Osteoblast (primary cell): ENCODE data around the gene SLC19A1. TPM values are rescaled to one million over a fixed set of nuclear protein-coding genes. Genes with fewer than 3 reads are reported as not detected.

Experiments used
- DNase-seq: peaks from one replicate; pipeline ENCODE4 v3.0.0; 2011; ENCODE audit warnings: low spot score, mixed read lengths; ENCODE audit not compliant: insufficient read length; ENCODE audit errors: missing footprints
- H2AFZ ChIP-seq: 2 replicates; pipeline ENCODE4 v1.6.0; 2011; ENCODE audit warnings: mild to moderate bottlenecking, low read length
- H3K27ac ChIP-seq: 2 replicates; pipeline ENCODE4 v1.5.1; 2011; ENCODE audit warnings: mild to moderate bottlenecking, low read depth, low read length, moderate library complexity
- H3K27me3 ChIP-seq: 2 replicates; pipeline ENCODE4 v1.6.0; 2012; ENCODE audit warnings: mild to moderate bottlenecking, control low read depth, inconsistent platforms, low read length, moderate library complexity; ENCODE audit not compliant: insufficient read depth
- H3K36me3 ChIP-seq: 2 replicates; pipeline ENCODE4 v1.5.1; 2011; ENCODE audit warnings: mild to moderate bottlenecking, low read length, control low read depth, moderate library complexity; ENCODE audit not compliant: insufficient read depth
- H3K4me1 ChIP-seq: 2 replicates; pipeline ENCODE4 v1.5.1; 2011; ENCODE audit warnings: mild to moderate bottlenecking, low read length, control low read depth, moderate library complexity; ENCODE audit not compliant: insufficient read depth
- H3K4me2 ChIP-seq: 2 replicates; pipeline ENCODE4 v1.6.0; 2011; ENCODE audit warnings: mild to moderate bottlenecking, low read length; ENCODE audit not compliant: insufficient read depth
- H3K4me3 ChIP-seq: fragments of 200-600 bp; sonication (generic); 3 replicates; pipeline ENCODE4 v1.5.1; 2012; ENCODE audit warnings: mild to moderate bottlenecking, low read length, inconsistent platforms; ENCODE audit not compliant: insufficient read depth
- H3K79me2 ChIP-seq: 2 replicates; pipeline ENCODE4 v1.6.0; 2012; ENCODE audit warnings: mild to moderate bottlenecking, low read length, control low read depth, inconsistent platforms; ENCODE audit not compliant: insufficient read depth
- H3K9me3 ChIP-seq: 2 replicates; pipeline ENCODE4 v1.5.1; 2011; ENCODE audit warnings: low read depth, low read length, control low read depth
- H4K20me1 ChIP-seq: 2 replicates; pipeline ENCODE4 v1.6.0; 2012; ENCODE audit warnings: mild to moderate bottlenecking, low read length, control low read depth; ENCODE audit not compliant: insufficient read depth
- CTCF ChIP-seq: IDR thresholded peaks from 2 replicates; pipeline ENCODE4 v1.5.1; 2011; ENCODE audit warnings: mild to moderate bottlenecking, low read depth, low read length, moderate library complexity; ENCODE audit errors: extremely low read depth
- total RNA-seq: library from RNA; depleted of rRNA; stranded (reverse); fragments of >200 nt; gene quantifications from 2 replicates; pipeline ENCODE4 v1.2.3, GENCODE V29; 2012

SLC19A1 gene
- total RNA-seq, 1 donor: 2.9 TPM

DNA sequence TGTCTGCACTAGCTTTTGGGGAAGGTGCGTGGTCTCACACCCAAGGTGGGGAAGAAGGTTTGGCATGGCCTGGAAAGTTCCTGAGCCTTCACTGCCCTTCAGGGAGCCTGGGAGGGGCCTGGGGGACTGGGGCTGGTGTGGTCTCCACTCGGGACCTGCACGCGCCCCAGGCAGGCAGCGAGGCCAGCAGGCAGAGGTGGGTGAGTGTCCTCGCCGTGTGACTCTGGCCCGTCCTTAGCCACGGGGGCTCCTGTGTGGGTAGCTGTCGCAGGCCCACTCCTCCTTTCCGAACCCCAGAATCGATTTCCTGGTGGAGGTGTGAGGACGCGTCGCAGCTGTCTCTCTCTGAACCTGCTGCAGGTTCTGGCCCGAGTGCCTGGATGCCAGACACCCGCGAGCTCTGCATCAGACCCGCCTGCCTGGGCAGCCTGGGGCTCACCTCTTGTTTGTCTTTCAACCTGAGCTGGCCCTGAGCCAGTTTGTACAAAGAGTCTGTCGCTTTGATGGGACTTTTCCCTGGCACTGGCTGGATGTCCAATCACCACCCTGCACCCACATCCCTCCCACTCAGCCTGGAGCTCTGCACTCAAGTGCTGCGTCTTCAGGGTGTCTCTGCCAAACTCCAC, 36.0 kb upstream of the SLC19A1 start:
- Histone ChIP-seq H3K4me1 (peaks cover 3% of the 10 kb centered on the region), H3K27ac (no peak overlapping the region), H3K27me3 (no peaks in the 10 kb centered on the region), H2AFZ (no peak overlapping the region), H3K9me3 (no peaks in the 10 kb centered on the region), H3K36me3 (no peaks in the 10 kb centered on the region), H3K4me2 (no peak overlapping the region), H3K4me3 (no peak overlapping the region), H3K79me2 (no peaks in the 10 kb centered on the region), H4K20me1 (no peaks in the 10 kb centered on the region)
- DNase-seq: no peak
- TF ChIP-seq CTCF: no peak

DNA sequence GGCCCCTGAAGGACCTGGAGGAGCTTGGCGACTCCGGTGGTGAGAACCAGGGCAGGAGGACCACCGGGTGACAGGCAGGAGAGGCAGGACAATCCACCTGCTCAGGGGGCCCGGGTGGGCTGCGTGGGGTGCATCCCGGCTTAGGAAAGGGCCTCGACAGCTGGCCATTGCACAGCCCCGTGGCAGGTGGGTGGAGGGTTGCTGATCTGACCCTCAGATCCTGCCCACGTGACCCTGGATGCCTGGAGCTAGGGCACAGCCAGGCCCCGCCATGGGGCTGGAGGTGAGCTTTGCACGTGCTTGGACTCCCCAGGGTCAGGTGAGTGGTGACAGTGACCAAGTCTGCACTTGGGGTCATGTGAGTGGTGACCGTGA, 35.5 kb upstream of the SLC19A1 start:
- Histone ChIP-seq H3K4me1 (peaks cover 8% of the 10 kb centered on the region), H3K27me3 (peaks cover 4% of the 10 kb centered on the region), H3K9me3 (no peaks in the 10 kb centered on the region), H3K79me2 (no peaks in the 10 kb centered on the region), H3K36me3 (no peaks in the 10 kb centered on the region), H2AFZ (no peak overlapping the region), H3K4me3 (no peak overlapping the region), H3K4me2 (no peak overlapping the region), H3K27ac (no peak overlapping the region), H4K20me1 (no peaks in the 10 kb centered on the region)
- no peak for TF ChIP-seq CTCF
- DNase-seq: no peak

DNA sequence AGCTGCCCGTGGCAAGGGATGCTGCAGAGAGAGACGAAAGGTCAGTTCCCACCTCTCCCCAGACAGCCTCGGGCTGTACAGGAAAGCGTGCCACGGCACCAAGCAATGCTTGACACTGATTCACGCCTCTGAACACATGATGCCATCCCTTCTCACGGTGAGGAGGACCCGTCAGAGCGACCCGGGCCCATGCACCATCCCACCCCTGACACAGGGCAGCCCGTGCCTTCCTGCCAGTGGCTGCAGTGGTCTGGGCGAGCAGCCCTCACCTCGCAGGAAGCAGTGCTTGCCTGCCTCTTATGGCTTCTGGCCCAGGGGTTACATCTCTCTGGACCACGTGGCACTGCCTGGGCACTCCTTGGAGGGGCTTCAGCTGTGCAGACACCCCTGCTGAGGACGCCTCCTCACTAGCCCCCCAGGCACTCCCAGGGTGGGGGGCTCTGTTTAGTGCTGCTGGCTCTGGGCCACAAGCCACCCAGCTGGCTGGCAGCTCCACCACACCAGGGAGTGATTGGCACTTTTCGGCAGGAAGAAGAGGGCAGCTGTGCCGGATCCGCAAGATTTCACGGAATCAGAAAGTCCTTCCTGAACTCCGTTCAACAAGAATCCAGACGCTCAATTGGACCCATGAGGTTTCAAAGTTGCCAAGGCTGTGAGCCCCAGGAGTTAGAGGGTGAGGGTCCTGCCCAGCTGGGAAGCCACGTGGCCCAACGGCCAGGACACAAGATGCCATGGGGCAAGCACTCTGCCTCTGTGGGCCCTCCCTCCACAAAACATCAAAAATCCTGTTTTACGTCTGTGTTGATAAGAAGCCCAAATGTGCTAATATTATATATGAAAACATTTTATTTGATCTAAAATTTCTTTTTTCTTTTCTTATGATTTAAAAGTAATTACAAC, 34.8 kb upstream of the SLC19A1 start:
- DNase-seq: peak; percentile 69
- Histone ChIP-seq H3K36me3 (no peaks in the 10 kb centered on the region), H3K27me3 (peaks cover 6% of the 10 kb centered on the region), H3K4me2 (no peak overlapping the region), H3K27ac (no peak overlapping the region), H3K4me1 (peaks cover 8% of the 10 kb centered on the region), H3K9me3 (no peaks in the 10 kb centered on the region), H3K79me2 (no peaks in the 10 kb centered on the region), H3K4me3 (no peak overlapping the region), H4K20me1 (no peaks in the 10 kb centered on the region), H2AFZ (no peak overlapping the region)
- TF ChIP-seq CTCF: no peak
